Endometrium (tissue), 2 donors: ENCODE measurements around the gene PARK7.
"Not testable (repeated sequence)": the region's sequence is repeated elsewhere in the genome, so short reads cannot be mapped to it uniquely, and the experiment has no call there.

Experiments
- FAIRE-seq: peaks from 2 replicates; lab custom pipeline; 2012; peaks lifted over from hg19 to GRCh38; lab: Jason Lieb, UNC
- donor health status: control.
- donor health status: control.

PARK7 gene

DNA sequence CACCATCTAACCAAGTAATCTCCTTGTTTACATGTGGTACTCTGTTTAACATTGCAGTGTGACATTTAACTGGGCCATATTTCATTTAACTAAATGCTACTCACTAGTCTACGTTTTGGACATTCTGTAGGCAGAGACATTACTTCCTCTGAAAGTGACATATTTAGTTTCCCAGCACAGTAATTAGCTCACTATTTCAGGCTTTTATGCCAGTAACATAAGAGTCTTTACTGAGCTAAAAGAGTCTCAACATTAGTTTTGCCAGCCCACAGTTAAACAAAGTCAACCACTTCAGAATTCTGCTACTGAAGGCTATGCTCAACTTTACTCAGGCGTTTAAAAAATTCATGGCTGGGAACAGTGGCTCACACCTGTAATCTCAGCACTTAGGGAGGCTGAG, 18.3 kb upstream of the PARK7 start:
- FAIRE-seq, result no peak

DNA sequence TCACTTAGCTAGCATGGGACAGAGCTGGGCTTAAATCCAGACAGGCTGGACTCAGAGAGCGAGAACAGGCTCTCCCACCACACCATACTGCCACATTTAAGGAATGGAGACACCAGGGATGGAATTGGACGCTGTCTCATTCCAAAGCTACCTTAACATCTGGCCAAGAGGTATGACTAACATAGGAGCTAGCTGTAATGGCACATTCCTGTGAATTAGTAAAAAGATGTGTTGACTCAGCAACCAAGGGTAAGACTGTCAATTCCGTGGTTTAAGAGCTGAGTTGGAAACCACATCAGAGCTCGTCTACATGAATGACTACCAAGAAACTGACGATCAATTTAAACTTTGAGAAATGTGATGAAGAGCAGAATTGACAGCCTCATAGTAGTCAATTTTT, 12.6 kb upstream of the PARK7 start:
- no peak for FAIRE-seq

DNA sequence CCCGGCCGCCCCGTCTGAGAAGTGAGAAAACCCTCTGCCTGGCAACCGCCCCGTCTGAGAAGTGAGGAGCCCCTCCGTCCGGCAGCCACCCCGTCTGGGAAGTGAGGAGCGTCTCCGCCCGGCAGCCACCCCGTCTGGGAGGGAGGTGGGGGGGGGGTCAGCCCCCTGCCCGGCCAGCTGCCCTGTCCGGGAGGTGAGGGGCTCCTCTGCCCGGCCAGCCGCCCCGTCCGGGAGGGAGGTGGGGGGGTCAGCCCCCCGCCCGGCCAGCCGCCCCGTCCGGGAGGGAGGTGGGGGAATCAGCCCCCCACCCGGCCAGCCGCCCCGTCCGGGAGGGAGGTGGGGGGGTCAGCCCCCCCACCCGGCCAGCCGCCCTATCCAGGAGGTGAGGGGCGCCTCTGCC, 8.7 kb upstream of the PARK7 start:
- not testable (repeated sequence) for FAIRE-seq

DNA sequence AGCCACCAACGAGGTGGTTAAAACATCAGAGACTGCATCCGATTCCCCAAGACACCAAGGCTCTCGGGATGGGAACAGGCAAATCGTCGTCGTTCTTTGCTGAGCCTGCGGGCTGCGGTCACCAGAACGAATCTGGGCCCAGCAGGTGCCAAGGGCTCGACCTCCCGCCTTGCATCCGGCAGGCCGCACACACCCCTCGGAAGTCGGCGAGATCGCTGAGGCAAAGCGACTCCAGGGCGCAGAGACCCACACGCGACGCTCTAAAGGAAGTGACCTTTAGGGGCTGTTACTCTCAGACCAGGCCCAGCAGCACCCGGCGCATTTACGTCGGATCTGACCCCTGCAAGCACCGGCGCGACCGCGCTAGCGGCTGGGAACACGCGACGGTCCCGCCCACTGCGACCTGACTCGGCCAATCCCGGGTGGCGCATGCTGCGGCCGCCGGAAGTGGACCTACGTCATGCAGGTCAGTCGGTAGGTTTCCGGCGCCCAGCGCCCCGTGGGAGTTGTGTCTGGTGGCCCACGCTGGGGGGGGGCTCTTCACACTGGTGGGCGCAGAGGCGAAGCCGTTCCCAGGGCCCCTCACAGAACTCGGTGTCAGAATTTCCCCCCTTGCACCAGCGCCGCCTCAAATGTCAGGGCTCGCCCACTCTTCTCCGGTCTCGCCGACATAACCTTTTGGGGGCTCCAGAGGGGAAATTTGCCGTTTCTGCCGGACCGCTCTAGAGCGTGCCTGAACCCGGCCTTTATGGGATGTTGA, 7.5 kb upstream of the PARK7 start:
- peak; percentile 39 for FAIRE-seq

DNA sequence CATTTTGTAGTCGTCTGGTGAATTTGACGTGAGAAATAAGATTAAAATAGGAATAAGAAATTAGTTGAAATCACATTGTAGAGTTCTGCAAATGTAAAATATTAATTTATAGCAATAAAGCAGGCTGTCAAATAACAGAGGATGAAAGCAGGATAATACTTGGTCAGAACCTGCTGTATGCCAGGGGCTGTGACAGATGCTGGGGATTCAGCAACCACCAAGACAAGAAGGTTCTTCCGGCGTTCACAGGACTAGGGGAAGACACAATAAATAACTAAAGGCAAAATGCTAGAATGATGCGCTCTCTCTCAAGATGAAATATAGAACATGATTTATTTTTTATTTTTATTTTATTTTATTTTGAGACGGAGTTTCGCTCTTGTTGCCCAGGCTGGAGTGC, 6.8 kb upstream of the PARK7 start:
- no peak for FAIRE-seq

DNA sequence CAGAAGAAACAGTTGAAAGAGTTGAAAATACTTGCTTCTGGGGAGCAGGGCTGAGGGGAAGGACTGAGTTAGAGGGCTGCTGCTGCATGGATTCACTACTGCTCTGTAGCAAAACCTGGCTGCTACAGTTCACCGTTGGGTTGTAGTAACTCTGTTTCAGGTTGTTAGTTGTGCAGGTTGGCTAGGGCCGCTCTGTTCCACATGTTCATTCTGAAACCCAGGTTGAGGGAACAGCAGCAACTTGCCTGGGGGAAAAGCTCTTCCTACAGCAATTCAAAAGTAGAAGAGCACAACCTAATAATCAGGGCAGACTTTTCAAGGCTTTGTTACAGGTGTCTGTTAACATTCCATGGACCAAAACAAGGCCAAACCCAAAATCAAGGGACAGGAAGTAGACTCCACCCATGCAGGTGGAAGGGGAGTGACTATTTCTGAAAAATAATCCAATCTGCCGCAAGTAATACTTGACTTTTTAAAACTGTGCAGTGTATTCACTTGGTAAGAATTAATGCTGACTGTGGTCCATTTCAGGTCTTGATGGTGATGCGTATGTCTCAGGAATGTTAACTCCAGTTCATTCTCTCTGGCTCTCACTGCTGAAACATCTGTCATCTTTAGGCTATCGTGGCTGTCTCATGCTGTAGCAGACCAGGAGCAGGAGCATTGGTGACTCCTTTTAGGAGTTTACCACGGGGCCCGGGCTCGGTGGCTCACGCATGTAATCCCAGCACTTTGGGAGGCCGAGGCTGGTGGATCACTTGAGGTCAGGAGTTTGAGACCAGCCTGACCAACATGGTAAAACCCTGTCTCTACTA, 5.1 kb upstream of the PARK7 start:
- no peak for FAIRE-seq

DNA sequence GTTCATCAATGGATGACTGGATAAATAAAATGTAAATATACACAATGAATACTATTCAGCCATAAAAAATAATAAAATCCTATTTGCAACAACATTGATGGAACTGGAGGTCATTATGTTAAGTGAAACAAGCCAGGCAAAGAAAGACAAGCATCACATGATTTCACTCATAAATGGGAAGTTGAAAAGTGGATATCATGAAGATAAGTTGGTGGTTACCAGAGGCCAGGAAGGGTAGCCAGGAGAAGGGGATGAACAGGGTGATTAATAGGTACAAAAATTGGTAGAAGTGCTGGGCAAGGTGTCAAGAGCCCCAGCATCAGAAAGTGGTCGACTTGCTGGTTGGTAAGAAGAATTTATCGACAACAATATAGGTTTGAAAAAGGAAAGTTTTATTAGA, 1.3 kb upstream of the PARK7 start:
- FAIRE-seq, result no peak

DNA sequence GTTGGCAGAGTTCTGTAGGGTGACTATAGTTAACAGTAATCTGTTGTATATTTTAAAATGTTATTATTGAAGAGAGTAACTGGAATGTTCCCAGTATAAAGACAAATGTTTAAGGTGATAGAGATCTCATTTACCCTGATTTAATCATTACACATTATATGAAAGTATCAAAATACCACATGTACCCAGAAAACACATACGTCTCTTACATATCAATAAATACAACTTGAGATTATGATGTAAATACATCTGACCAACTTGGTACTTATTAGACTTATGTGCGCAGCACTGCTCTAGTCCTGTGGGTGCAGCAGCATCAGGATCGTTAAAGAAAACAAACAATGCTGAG, 670 bp upstream of the PARK7 start:
- FAIRE-seq, result no peak

DNA sequence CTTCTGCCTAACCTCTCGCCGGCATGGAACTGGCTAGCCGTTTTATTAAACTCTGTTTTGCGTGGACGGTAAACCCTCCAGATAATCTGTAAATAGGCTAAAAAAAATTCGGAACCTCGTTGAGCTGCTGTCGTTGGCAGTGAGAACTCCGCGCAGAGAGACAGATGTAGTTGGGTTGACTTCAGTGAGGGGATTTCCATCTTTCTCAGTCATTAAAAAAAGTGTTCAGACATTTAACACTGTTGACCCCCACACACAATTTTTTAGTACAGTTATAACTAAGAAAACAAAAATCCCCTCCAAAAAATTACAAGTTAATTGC, 464 bp downstream of the PARK7 start:
- no peak for FAIRE-seq

DNA sequence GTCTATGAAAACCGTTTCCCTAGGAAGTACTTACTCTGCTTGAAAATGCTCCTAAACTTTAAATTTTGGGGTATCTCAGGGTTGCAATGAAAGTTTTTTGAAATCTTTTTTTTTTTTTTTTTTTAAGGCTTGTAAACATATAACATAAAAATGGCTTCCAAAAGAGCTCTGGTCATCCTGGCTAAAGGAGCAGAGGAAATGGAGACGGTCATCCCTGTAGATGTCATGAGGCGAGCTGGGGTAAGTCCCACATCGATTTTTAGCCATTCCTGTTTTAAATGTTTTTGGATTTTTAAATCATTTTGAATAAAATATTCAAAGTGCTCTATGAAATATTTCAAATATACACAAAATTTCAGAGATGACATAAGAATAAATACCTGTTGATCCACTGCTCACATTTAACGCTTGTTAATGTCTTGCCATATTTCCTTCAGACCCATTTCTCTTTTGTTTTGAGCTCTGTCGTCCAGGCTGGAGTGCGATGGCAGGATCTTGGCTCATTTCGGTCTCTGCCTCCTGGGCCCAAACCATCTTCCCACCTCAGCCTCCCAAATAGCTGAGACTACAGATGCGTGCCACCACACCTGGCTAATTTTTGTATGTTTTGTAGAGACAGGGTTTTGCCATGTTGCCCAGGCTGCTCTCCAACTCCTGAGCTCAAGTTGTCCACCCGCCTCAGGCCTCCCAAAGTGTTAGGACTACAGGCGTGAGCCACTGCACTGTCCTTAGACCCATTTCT, 1.3 kb downstream of the PARK7 start:
- no peak for FAIRE-seq

DNA sequence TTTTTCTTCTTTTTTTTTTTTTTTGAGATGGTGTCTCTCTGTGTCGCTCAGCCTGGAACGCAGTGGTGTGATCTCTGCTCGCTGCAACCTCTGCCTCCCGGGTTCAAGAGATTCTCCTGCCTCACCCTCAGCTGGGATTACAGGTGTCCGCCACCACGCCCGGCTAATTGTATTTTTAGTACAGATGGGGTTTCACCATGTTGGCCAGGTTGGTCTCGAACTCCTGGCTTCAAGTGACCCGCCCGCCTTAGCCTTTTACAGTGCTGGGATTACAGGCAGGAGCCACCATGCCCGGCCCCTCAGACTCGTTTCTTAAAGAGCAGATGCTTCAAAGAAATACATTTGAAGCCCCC, 1.8 kb downstream of the PARK7 start:
- not testable (repeated sequence) for FAIRE-seq

DNA sequence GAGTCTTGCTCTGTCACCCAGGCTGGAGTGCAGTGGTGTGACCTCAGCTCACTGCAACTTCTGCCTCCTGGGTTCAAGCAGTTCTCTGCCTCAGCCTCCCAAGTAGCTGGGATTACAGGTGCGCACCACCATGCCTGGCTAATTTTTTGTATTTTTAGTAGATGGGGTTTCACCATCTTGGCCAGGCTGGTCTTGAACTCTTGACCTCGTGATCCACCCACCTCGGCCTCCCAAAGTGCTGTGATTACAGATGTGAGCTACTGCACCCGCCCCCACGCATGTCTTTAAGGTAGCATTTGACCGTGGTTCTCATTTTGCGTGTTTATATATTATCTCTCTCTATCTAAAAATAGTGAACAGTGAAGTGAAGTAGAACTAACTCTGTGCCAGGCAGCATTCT, 2.3 kb downstream of the PARK7 start:
- not testable (repeated sequence) for FAIRE-seq

DNA sequence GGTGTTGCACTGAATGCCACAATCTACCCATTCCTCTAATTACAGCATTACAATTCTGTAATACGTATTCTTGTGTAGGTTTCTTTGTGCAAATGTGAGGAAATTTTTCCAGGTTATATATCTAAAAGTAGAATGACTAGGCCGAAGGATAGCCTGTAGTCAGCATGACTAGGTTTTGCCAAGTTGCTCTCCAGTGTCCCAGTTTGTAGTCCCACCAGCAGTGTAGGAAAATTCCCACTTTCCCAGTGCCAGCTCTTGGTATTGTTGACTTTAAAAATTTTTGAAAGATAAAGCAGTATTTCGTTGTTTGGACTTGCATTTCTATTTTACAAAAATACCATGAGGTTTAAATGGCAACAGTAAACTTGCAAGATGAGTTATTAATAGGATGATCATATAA, 3.0 kb downstream of the PARK7 start:
- no peak for FAIRE-seq

DNA sequence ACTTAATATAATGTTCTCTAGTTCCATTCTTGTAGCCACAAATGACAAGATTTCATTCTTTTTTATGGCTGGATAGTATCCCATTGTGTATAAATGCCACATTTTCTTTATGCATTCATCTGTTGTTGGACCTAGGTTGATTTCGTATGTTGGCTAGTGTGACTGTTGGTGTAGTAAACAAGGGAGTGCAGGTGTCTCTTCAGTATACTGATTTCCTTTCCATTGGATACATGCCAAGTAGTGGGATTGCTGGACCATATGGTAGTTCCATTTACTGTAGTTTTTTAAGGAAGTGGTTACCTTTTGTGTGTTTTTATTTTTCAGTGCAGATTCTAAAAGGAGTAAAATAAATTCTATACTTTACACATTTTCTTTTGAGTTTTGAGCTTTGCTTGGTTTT, 5.7 kb downstream of the PARK7 start:
- FAIRE-seq, result no peak

DNA sequence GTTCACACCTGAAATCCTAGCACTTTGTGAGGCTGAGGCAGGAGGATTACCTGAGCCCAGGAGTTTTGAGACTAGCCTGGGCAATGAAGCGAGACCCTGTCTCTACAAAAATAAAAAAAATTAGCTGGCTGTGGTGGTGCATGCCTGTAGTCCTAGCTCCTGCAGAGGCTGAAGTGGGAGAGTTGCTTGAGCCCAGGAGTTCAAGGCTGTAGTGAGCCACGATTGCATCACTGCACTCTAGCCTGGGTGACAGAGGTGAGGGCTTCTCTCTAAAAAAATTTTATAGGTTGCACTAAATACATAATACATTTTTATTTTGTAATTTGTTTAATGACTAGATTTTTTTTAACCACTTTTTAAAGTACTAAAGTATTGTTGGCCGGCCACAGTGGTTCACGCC, 6.1 kb downstream of the PARK7 start:
- no peak for FAIRE-seq

DNA sequence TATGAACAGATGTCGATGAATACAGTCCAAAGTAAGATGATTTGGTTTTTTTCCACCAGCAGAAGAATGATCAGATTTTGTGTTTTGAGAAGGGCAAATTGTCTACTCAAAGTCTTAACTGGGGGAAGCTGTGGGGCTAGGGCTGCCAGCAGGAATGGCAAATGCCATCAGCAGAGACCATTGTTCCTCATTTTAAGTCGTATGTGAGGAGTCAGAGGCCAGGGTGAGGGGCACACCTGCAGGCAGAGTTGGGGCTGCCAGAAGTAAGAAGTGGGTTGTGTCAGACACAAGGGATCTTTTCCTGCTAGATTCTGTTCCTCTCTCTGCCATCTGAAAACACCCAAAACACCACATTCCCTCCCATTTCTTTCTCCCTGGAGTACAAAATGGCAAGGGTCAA, 8.7 kb downstream of the PARK7 start:
- FAIRE-seq, result no peak

DNA sequence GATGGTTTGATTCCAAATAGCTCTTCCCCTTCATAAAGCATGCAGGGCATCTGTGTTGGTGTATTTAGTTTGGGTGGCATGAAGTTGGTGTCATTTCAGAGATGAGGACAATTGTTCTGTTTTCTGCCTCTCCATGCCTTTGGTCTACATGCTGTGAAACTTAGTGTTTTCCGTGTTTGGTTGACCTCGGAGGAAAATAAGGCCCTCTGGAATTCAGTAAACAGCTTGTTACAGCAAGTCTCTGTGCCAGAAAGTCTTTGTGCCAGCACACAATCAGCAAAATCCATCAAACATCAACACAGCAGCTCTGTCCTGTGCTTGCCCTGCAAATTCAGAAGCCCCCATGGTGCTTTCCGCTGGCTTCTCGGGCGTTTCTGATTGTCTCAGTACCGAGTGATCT, 9.5 kb downstream of the PARK7 start:
- no peak for FAIRE-seq

DNA sequence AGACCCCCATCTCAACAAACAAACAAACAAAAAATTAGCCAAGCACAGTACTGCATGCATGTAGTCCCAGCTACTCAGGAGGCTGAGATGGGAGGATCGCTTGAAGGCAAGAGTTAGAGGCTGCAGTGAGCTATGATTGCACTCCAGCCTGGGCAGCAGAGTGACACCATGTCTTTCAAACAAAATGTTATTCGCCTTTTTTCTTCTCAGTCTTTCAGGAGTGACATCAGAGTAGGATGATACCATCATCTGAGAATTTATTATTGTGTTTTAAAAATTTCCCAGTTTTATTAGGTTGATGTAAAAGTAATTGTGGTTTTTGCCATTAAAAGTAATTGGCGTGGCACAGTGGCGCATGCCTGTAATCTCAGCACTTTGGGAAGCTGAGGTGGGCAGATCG, 10.8 kb downstream of the PARK7 start:
- no peak for FAIRE-seq

DNA sequence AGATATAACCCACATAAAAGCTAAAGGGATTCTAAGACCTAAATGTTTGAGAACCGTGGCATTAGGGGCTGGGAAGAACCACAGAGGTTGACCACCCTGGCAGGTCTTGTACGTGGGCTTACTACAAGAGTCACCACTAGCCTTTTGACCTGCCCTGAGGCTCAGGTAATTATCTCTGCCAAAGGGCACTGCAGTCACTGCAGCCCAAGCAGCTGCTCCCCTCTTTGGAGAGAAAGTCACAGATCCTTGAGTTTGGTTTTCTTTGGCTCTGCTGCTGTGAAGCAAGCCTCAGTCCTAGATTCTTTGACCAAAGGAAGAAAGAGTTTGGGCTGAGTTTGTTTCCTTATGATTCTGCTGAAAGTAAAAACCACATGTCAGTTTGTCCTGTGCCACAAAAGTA, 11.6 kb downstream of the PARK7 start:
- no peak for FAIRE-seq

DNA sequence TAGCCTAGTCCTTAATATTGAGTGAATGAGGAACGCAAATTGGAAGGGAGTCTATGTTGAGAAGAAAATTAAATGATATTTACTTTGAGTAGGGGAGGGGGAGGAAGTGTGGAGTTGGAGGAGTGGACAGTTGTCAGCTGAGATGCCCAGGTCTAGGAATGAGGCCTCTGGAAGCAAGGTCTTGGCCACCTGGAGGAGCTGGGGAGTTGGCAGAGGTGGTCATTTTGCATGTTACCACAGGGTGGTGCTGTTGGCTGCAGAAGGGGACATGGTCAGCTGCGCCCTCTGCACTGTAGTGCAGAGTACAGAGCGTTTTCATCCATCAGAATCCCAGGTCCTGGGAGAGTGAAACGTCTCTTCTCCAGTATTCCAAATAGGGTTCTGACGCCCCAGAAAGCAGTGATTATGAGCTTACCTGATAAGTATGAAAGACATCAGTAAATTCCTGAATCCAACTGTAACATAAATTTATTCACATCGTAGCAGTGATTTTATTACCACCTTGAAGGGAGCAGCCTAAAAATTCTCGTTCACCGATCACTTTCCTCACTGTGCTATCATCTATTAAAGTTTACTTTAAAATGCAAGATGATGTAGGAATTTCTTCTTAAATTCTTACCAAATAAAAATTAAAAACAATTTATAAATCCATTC, 13.8 kb downstream of the PARK7 start:
- no peak for FAIRE-seq

DNA sequence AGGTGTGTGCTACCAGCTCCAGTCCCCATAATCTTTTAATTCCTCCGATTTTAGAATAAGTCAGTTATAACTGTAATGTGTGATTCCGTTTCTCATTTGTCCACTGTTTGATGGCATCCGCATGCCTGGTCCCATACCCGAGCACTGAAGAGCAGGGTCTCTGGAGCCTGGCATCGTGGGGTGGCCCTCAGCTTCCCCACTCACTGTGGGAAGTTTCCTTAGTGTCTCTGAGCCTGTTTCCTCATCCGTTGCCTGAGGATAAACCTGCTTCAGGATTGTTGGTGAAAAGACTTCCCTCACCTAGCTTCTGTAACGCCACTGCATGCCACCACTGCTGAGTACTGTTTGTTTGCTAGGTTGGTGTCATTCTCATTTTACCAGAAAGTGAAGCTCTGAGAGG, 19.5 kb downstream of the PARK7 start:
- FAIRE-seq, result no peak

DNA sequence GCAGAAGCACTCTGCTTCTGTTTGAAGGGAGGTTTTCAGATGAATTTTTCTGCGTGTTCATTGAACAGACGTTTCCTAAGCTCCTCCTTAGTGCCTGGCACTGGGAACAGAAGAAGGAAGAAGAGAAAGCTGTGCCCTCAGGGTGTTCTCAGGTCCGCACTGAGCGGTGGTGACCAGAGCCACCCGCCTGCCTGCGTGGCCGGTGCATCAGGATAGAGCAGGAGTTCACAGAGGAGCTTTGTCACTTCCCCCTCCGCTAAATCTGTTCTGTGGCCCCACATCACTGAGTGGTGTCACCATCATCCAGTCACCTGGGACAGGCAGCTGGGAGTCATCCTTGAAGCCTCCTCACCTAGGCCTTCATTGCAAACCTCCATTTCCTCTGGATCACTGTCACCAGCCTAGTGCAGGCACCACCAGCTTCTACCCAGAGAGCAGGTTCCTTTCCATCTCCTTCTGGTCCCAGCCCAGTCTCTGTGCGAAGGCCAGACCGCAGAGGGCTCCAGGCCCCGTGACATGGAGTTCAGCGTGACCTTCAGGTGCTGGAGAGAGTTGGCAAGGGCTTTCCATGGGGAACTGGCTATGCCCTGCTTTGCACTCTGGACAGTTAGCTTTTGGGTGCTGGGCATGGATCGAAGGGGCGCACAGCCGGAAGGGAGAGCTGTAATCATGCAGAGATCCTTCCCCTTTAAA, 21.7 kb downstream of the PARK7 start:
- FAIRE-seq, result no peak
